PC-9 (cell line): ENCODE results near the gene PALD1. TPM values are rescaled to one million over a fixed set of nuclear protein-coding genes. Genes with fewer than 3 reads are reported as not detected.

Source experiments
- BruUV-seq: library from RNA; stranded (reverse); fragments of 400-500 nt; replicated peaks from 2 replicates; lab custom pipeline; 2021; lab: Mats Ljungman, UMichigan
- CTCF ChIA-PET: fragments of 300-600 bp; sonication (Branson Sonifier 250); formaldehyde crosslinking; loops from one replicate; lab custom pipeline; 2022; ENCODE audit warnings: antibody characterized with exemption; lab: Charles Lee
- POLR2A ChIA-PET: fragments of 300-600 bp; sonication (Branson Sonifier 250); formaldehyde crosslinking; loops from one replicate; lab custom pipeline; 2022; ENCODE audit warnings: antibody characterized with exemption; ENCODE audit not compliant: unreplicated experiment; lab: Charles Lee
- DNase-seq, 2 experiments: peaks; one replicate each; pipeline versions ENCODE4 v3.0.0 to v3.0.0-alpha.2; 2015 to 2022; ENCODE audit warnings: mixed read lengths in 1 of 2
- H2AFZ ChIP-seq: fragments of 200-600 bp; sonication (generic); 2 replicates; pipeline ENCODE4 v1.8.1; 2017; ENCODE audit warnings: antibody characterized with exemption
- H3F3A ChIP-seq: fragments of 200-600 bp; sonication (generic); 2 replicates; pipeline ENCODE4 v1.8.1; 2017; ENCODE audit warnings: antibody characterized with exemption, mild to moderate bottlenecking, low read depth; ENCODE audit not compliant: insufficient read depth
- H3K27ac ChIP-seq: fragments of 200-600 bp; sonication (generic); 2 replicates; pipeline ENCODE4 v1.6.1; 2016; ENCODE audit warnings: mixed run types
- H3K27me3 ChIP-seq: fragments of 200-600 bp; sonication (generic); 2 replicates; pipeline ENCODE4 v1.6.1; 2016; ENCODE audit warnings: low read depth, mixed run types; ENCODE audit not compliant: insufficient read depth
- H3K36me3 ChIP-seq: fragments of 200-600 bp; sonication (generic); 2 replicates; pipeline ENCODE4 v1.6.1; 2016; ENCODE audit warnings: low read depth, mixed run types
- H3K4me1 ChIP-seq: fragments of 200-600 bp; sonication (generic); replicated peaks from 2 replicates; pipeline ENCODE4 v1.6.1; 2016; ENCODE audit warnings: mixed run types; ENCODE audit not compliant: insufficient read depth
- H3K4me2 ChIP-seq: fragments of 200-600 bp; sonication (generic); 2 replicates; pipeline ENCODE4 v1.6.1; 2017; ENCODE audit warnings: mixed run types
- H3K4me3 ChIP-seq: fragments of 200-600 bp; sonication (generic); 2 replicates; pipeline ENCODE4 v1.6.1; 2016; ENCODE audit warnings: mixed run types
- H3K79me2 ChIP-seq: fragments of 200-600 bp; sonication (generic); 2 replicates; pipeline ENCODE4 v1.6.1; 2017; ENCODE audit warnings: low read depth, mixed run types
- H3K9me2 ChIP-seq: fragments of 200-600 bp; sonication (generic); 2 replicates; pipeline ENCODE4 v1.8.1; 2017; ENCODE audit warnings: mild to moderate bottlenecking; ENCODE audit not compliant: insufficient read depth
- H3K9me3 ChIP-seq: fragments of 200-600 bp; sonication (generic); 2 replicates; pipeline ENCODE4 v1.8.1; 2016; ENCODE audit warnings: low read depth; ENCODE audit not compliant: insufficient read depth
- H4K20me1 ChIP-seq: fragments of 200-600 bp; sonication (generic); 2 replicates; pipeline ENCODE4 v1.8.1; 2017; ENCODE audit not compliant: insufficient read depth
- CTCF ChIP-seq: fragments of 200-600 bp; sonication (generic); conservative IDR thresholded peaks from 2 replicates; pipeline ENCODE4 v1.6.1; 2017; ENCODE audit warnings: mixed run types, antibody characterized with exemption, mild to moderate bottlenecking, moderate library complexity
- EZH2 ChIP-seq: fragments of 200-600 bp; sonication (generic); IDR thresholded peaks from 2 replicates; pipeline ENCODE4 v1.8.0; 2017; ENCODE audit warnings: antibody characterized with exemption, low read depth
- intact Hi-C: fragments of 100-400 bp; cut with micrococcal nuclease; formaldehyde crosslinking; loops from one replicate; pipeline ENCODE4 v1.10.0; 2022; ENCODE audit not compliant: unreplicated experiment
- total RNA-seq: library from RNA; stranded (reverse); gene quantifications from 2 replicates; pipeline ENCODE4 v1.2.3, GENCODE V29; 2021

Gene PALD1
- total RNA-seq, 1 experiment from 2014 or later = 5.2 TPM

GRCh38 chr10:70458329-70459060 lies 20.1 kb upstream of the PALD1 start:
- ChIA-PET POLR2A (no interaction called here), CTCF (interaction anchor here (0.7 kb wide), 2 partner anchors 34 to 974 kb away, joined by 3 to 4 read pairs; no protein-coding TSS in a partner anchor)
- Histone ChIP-seq H3K36me3 (no peaks in the 10 kb centered on the region), H3K27ac (no peak overlapping the region), H3K9me3 (no peaks in the 10 kb centered on the region), H4K20me1 (no peaks in the 10 kb centered on the region), H2AFZ (no peak overlapping the region), H3K4me1 (peaks cover 14% of the 10 kb centered on the region; the same call in 1 of the 2 replicates), H3K79me2 (no peaks in the 10 kb centered on the region), H3K27me3 (peaks cover 16% of the 10 kb centered on the region; the same call in 1 of the 2 replicates), H3K4me2 (peak overlapping the region; percentile 76), H3K9me2 (no peaks in the 10 kb centered on the region), H3K4me3 (peak overlapping the region; percentile 38; the same call in 1 of the 2 replicates), H3F3A (peaks cover 6% of the 10 kb centered on the region)
- intact Hi-C loops = no loop called here
- no TSS peak for BruUV-seq
- DNase-seq = peak; percentile 62 to 82
- TF ChIP-seq EZH2 (no peak), CTCF (no peak)

- Histone ChIP-seq H3K4me3 (no peak overlapping the region), H3K27ac (no peak overlapping the region), H3K4me1 (peaks cover 14% of the 10 kb centered on the region; the same call in 1 of the 2 replicates), H4K20me1 (no peaks in the 10 kb centered on the region), H3K27me3 (peaks cover 16% of the 10 kb centered on the region; the same call in 1 of the 2 replicates), H2AFZ (no peak overlapping the region), H3F3A (peaks cover 6% of the 10 kb centered on the region), H3K9me2 (no peaks in the 10 kb centered on the region), H3K4me2 (no peak overlapping the region), H3K79me2 (no peaks in the 10 kb centered on the region), H3K9me3 (no peaks in the 10 kb centered on the region), H3K36me3 (no peaks in the 10 kb centered on the region)
- intact Hi-C loops = no loop called here
- ChIA-PET POLR2A (no interaction called here), CTCF (interaction anchor here (0.5 to 0.7 kb wide), 3 partner anchors 70 to 973 kb away, joined by 3 to 14 read pairs (median 5); no protein-coding TSS in a partner anchor)
- TF ChIP-seq CTCF (no peak), EZH2 (no peak)
- no TSS peak for BruUV-seq
- no peak for DNase-seq
Observed at GRCh38 chr10:70459061-70459773, 19.4 kb upstream of the PALD1 start.

DNA sequence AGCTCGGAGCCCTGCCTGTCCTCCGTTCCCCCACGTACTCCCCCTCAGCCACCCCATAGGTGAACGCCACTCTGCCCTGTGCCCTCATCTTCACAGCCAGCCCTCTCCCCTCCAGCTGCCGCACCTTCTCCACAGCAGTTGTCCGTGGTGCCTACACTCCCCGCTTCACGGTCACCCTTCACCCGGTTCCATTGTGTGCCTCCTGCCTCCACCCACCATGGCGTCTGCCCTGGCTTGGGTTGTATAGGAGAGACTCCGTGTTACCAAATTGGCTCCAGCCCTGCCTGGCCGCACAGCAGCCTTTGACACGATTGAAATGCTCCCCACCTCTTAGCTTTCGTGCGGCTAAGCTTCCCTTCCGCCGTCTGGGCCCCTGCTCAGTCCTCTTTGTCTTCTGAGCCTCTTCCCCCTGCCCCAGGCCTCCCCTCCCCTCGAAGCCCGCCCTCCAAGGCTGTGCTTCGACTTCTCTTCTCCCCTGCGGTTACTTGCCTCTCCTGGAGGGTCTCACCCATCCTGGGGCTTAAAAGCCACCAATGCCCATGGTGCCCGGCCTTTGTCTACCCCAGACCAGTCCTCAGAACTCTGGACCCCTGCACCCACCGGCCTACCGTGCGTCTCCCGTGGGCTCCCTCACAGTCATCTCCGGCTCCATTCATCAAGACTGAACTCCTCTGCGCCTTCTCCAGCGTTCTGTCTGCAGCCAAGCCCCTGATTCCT lies 18.6 kb upstream of the PALD1 start:
- Histone ChIP-seq H3K4me3 (no peak overlapping the region), H4K20me1 (no peaks in the 10 kb centered on the region), H3K27me3 (peaks cover 16% of the 10 kb centered on the region; the same call in 1 of the 2 replicates), H3K9me3 (no peaks in the 10 kb centered on the region), H3K4me2 (no peak overlapping the region), H3K79me2 (no peaks in the 10 kb centered on the region), H3K36me3 (no peaks in the 10 kb centered on the region), H3K9me2 (no peaks in the 10 kb centered on the region), H2AFZ (no peak overlapping the region), H3K27ac (no peak overlapping the region), H3F3A (peaks cover 6% of the 10 kb centered on the region), H3K4me1 (peaks cover 14% of the 10 kb centered on the region; the same call in 1 of the 2 replicates)
- intact Hi-C loops = loop anchor here (5.0 kb wide), 2 partner anchors 357 to 827 kb away; partner anchors contain the start of gene SGPL1
- CTCF ChIA-PET = interaction anchor here (0.5 to 0.6 kb wide), 3 partner anchors 71 to 747 kb away, joined by 3 to 14 read pairs (median 5); no protein-coding TSS in a partner anchor
- POLR2A ChIA-PET = no interaction called here
- no peak for DNase-seq
- TF ChIP-seq CTCF (no peak), EZH2 (no peak)
- BruUV-seq = no TSS peak
